DMS 273 treated with DMSO at 0.1 percent for 48 hours (cell line): ENCODE measurements around the gene PAPSS2.
"Not testable (repeated sequence)": the region's sequence is repeated elsewhere in the genome, so short reads cannot be mapped to it uniquely, and the experiment has no call there.

Experiments used
- DNase-seq: peaks from one replicate; lab custom pipeline; 2025; lab: John Stamatoyannopoulos, UW

PAPSS2 gene

DNA sequence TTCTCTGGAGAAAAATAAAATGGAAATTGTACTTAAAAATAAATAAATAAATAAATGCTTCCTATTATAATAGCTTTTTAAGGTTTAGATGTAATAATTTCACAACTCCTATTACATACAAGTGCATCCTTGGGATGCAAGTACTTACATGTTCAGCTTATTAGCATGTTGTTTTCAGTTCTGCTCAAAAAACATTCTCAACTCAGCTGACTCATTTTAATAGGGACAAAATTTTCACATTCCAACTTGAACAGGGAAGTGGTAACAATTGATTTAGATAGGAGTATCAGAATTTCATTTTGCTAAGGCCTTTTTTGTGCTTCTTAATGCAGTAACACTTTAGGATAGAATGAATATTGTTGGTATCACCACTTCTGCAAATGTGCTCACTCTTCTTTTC lies 16.7 kb upstream of the PAPSS2 start:
- no peak for DNase-seq

DNA sequence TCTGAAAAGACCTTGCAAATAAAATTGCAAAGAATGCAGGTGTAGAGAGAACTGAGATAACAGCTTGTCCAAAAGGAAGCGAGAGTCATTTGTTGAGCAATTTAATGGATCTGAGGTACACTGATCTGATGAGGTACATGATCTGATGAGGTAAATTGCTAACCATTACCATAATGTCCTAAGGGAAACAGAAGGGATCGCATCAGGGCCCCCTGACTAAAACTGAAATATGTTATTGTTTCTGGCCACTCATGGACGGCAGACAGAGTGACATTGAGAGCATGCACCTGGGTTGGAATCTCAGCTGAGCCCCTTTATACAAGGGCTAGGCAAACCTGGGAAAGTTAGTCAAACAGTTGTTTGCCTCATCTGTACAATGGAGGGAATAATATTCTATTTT lies 15.8 kb upstream of the PAPSS2 start:
- no peak for DNase-seq

DNA sequence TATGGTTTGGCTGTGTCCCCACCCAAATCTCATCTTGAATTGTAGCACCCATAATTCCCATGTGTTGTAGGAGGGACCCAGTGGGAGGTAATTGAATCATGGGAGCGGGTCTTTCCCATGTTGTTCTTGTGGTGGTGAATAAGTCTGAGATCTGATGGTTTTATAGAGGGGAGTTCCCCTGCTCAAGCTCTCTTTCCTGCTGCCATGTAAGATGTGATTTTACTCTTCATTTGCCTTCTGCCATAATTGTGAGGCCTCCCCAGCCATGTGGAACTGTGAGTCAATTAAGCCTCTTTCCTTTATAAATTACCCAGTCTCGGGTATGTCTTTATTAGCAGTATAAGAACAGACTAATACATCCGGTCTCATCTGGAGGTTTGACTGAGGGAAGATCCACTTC lies 15.2 kb upstream of the PAPSS2 start:
- DNase-seq = not testable (repeated sequence)

DNA sequence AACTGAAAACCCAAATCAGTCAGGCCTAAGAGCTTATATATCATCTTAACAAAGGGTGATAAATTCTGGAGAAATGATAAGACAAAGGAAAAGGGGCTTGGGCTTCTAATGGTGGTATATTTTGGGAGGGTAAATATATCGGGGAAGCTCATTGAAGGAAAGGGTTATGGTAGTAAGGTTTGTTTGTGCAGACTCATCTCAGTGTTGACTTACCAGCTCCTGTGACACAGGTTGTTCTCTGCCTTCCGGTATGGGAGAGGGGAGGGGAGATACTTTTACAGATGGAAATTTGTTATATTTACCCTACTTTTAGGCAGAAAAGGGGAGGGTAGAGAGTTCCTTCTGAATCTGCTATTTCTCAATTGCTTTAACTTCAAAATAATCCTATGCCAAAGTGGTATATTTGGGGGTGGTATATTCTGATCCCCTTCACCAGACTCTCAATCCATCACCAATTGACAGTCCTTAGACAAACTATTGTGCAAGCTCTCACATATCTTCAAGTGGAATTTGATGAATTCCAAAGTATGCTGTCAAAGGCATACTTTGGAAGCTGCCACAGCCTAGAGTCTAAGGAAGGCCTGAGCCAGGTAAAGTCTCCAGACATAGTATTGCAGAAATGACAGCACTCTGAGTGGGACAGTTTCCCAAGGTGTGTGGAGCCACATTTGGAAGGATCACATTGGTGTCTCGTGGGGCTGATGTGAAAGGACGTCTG lies 13.3 kb upstream of the PAPSS2 start:
- no peak for DNase-seq

DNA sequence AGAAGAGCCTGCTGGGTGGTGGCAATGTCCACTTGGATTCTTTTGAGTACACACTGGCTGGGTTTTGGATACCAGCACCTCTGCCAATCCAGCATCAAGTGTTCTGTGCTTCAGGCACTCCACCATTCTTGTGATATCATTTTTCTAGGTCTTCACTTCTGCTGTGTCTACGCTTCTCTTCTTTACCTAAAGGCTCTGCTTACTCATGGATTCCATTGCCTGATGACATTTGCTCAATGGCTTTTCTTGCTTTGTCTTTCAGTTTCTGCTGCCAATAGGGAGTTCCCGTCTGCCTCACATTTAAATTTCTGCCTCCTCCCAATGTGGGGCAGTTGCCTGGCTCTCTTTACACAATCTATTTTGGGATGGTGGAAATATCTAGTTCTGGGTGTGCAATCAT lies 12.7 kb upstream of the PAPSS2 start:
- DNase-seq = no peak

DNA sequence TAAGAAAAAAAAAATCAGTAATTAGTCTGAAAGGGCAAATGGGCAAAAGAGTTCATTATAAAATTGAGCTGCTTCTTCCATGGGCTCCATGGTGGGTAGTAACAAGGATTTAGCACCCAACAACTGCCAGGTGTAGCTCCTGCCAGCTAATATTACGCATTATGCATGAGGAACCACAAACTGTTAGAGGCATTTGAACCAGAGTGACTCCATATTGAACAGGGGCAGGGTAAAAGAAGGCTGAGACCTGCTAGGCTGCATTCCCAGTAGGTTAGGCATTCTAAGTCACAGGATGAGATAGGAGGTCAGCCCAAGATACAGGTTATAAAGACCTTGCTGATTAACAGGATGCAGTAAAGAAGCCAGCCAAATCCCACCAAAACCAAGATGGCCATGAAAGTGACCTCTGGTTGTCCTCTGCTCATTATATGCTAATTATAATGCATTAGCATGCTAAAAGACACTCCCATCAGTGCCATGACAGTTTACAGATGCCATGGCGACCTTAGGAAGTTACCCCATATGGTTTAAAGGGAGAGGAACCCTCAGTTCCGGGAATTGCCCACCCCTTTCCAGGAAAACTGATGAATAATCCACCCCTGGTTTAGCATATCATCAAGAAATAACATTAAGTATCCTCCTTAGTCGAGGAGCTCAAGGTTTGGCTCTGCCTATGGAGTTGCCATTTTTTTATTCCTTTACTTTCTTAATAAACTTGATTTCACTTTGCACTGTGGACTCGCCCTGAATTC lies 8.7 kb upstream of the PAPSS2 start:
- DNase-seq = no peak

DNA sequence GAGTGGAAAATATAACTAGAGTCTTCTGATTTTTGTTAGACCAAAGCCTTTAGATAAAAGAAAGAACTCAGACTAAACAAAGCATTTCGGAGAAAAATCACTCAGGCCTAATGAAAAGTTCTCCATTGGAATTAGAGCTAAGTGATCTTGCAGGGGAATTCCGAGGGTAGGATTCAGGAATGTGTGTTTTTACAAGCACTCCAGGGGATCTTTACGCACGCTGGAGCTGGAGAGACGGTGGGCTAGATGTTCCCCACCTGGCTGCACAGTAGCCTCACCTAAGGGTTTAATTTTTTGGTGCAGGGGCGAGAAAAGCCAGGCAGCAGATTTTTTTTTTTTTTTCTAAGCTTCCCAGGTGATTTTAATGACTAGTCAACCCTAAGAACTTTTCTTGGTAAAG lies 7.9 kb upstream of the PAPSS2 start:
- DNase-seq = no peak

DNA sequence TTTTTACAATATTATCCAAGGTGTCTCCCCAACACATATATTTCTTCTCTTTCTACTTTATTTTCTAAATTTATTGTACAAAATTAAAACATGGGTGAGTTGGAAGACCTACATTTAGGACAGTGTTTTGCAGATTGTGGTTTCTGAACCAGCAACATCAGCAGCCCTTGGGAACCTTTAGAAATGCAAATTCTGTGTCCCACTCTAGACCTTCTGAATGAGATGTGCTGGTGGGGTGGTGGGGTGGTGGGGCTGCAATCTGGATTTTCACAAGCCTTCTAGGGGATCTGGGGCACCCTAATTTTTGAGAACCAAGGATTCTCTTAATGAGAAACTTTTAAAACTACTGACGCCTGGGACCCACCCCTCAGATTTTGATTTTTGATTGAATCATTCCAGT lies 7.4 kb upstream of the PAPSS2 start:
- DNase-seq = no peak

DNA sequence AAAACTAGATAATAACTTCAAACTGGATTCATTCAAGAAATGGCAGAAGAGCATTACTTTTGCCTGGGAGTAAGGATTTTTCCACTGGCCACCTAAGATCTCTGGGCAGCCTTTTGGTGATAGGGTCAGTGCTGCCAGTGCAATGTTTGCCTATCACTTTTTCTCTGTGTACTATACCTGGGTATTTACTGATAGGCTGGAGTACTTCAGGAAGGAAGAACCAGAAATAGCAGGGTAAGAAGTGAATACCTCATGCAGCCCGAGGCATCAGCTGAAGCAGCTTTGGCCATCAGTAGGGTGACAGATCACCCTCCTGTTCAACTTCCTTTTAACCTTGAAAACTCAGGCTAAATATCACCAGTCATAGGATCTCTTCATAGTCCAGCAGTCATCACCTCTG lies 5.5 kb upstream of the PAPSS2 start:
- no peak for DNase-seq

DNA sequence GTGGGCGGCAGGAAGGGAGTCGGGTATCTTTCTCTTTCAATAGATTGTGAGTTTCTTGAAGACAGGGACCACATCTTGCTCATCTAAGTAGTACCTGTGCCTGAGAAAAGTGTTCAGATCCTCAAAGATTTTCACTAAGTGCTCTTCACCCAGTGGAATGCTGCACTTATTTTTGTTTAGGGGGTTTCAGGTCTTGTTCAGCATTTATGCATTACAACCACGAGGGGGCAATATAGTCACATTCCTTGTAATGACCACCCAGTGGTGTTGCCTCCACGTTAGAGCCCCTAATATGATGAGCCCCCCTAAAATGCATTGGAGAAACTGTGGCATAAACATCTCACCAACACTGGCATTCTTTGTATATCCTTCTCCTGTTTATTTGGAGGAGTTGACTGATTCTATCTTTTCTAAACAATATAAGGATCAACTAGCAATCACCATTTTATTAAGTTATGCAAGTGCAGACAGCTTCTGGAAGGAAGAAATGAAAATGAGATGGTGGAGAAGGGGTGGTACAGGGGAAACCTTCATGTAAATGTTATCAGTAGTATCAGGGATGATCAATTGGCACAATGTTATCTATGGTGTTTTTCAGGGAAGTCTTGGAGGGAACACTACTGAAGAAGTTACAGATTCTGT lies 3.1 kb upstream of the PAPSS2 start:
- no peak for DNase-seq

DNA sequence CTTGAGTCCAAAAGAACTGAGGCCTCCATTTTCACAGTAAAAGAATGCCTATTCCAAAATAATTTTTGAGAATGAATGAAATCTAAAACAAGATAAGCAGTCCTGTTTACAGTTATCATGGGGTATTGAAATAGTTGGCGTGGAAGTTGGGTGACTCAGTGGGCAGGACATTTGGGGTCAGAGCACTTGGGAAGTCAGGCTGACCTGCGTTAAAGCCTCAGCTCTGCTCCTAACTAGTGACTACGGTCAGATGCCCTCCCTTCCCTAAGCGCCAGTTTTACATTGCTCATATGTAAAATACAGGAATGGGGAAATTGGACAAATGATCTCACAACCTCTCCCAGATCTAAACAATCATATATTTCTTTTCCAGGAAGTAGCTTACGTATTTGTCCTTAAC lies 2.3 kb upstream of the PAPSS2 start:
- DNase-seq = no peak

DNA sequence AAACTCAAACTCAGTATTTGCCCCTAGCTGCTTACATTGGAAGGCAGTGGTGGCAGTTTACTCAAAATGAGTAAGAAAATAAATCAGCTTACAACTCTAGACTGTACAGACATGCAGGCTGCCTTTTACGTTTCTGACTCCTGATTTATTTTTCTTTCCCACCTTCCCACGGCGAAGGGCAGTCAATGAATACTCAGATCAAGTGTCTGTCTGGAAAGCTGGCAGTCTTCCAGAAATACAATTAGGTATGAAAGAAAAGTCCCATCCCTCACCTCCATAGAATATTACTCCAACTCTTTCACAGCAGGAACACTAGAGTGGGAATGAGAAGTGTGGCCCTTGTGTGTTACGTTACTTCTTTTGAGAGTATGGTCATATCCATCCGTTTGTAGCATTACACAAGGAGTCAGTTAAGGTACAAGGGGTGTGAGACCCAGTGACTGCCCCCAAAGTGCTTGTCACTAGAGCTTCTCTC lies 1.3 kb upstream of the PAPSS2 start:
- no peak for DNase-seq

DNA sequence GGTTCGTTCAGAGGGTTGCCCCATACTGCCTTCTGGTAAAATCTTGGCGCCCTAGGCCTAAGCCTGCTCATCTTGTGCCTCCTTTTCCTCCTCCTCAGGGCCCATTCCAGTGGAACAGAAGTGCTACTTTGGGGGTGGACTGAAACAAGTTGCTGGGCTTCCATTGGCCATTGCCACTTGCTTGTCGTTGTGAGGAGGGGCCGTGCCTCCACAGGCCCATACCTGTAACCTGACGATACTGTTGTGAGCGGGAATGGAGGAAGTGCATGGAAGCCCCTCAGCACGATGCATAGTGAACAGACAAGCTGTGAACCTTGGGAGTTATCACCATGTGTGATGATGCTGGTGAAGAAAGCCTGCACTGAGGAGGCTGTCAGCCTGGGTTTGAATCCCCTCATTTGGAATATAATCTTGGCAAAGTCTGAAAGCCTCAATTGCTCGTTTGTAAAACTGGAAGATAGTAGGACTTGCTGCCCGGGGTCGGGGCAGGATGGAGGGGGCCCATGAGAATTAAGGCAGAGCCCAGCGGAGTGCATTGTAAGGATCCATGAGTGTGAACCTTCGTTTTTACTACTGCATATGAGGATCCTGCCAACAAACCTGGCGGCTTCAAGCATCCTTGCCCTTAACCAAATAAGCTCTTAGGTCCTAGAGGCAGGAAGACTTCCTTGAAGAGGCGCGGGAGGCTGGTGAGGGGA lies 671 bp upstream of the PAPSS2 start:
- DNase-seq = no peak

DNA sequence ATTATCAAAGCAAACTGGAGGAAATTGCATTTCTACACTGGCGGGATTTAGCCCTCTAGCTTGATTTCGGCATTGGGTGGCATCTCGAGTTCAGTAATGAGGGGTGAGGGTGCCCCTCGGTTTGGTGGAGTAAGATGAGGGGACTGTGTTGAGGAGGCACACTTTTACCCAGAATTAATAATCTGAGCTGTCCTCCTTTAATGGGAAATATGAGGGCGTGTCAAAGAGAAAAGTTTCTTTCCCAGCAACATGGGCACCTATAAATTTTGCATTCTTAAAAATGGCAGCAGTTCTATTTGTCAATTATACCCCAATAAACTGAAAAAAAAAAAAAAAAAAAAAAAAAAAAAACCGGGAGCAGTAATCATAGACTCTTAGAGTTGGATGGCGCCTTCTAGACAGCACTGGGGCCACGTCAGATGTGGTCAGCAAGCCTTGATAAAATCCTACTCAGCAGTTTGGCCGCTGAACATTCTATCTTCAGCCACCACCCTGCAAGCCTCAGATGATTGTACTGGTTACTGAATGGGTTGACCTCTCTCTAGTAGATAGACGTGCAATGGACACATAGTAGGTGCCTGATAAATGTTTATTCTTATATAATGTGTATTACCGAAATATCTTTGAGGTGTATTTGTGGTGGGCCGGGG lies 931 bp downstream of the PAPSS2 start:
- DNase-seq = no peak

DNA sequence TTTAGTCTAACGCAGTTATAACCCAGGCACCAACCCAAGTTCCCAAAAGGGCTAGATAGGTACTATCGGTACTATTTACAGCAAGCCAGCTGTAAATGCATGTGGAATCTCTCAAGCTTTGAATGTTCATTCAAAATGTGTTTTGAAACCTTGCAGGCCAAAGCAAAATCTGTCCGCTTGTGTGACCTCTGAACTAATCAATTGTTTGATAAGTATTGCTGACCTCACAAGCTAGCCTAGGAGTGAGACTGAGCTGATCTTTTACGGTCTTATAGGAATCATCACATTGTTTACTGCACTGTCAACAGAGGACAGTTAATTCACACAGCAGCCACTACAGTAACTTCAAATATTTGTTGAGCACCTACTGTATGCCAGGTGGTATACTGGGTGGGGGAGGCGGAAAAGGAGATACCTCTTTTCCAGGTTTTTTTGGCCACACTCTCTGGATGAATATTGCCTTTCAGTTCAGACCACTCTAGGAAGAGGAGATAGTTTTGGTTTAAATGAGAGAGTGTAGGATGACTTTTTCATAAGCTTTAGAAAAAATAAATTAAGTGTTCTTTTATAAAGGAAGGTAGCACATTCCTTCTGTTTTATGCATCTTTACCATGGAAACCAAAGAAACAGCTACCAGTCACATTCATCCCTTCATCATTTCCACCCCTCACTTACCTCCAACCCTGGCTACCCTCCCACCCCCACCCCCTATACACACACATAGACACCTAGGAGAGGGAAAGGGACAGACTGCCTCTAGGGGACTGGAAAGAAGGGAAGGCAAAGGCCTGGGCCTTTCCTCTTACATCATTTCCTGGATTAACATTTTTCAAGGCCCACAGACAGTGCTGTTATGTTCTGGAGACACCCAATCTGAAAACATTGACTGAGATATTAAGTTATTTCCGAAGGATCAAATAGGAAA lies 2.4 kb downstream of the PAPSS2 start:
- DNase-seq = no peak

DNA sequence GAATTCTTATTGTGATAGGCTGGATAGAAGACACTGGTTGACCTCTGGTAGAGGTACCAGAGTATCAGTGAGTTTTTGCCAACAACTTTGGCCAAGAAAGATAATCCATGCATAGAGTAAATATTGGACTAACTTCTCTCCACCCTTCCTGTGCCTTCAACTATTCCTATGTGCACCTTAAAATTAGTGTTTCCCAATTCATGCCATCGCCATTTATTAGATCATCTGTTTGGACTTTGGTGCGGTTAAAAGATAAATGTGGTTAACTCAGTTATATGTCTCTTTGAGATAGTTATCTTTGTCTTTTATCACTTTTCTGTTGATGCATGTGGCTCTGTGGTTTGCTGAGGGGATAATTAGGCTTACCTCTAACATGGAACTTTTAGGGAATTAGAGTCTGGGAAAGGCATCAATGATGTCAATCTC lies 4.6 kb downstream of the PAPSS2 start:
- DNase-seq = no peak

DNA sequence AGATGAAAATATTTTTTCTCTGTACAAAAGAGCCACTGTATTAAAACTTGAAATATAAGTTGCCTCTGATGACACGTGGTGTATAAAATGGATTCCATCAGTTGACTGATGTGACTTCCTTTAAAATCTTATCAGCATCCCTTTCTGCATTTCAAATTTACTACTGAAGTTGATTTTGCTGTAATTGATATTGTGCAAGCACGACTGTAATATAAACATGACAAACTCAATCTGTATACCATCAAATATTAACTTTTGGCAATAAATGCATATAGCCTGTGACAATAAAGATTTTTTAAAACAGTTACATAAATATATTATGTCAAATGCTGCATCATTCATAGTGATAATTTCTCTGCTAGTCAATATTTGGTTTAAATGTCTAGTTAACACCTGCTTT lies 7.8 kb downstream of the PAPSS2 start:
- no peak for DNase-seq

DNA sequence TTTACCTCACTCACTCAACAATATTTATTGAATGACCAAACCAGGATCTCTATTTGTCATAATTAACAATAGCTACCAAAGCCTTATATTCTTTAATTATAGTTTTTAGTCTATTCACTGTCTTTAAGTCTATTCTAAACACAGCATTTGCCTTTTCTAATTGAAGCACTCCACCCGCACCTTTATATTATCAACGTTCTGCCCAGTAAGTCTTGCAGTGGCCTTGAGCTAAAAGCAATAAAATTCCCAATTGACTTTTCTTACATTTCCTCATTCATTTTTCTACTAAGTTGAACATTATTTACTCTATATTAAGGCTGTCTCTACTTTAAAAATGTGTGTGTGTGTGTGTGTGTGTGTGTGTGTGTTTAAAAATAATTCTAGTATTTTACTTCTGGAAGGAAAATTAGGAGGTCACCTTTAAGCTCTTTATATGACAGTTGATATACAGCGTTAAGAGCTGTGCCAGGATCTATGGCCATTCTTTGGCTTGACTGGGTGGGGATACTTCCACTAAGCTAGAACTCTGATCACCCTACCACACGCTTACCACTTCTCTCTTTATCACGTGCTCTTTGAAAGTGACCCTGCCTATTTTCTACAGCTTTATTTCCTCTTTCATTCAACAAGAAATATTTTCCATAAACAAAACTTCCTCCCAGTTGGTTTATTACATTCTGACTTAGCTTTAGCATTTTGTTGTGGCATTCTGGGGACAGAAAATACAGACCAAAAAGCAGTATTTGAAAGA lies 8.8 kb downstream of the PAPSS2 start:
- DNase-seq = no peak

DNA sequence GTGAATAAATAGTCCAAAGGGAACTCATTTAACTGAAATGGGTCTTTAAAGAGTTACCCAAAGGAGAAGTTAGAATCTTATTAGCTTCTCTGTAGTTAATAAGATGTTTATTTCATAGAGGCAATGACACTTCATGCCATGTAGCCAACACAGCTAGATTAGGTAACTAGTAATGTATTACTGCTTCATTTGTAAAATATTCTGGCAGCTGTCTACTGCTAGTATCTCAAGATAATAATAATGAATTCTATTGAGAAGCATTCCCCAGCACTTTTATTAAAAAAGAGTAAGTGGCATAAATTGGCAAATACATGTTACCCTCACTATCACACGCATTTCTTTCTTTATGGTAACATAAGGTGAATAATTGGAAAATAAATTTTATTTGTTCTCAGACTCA lies 10.1 kb downstream of the PAPSS2 start:
- DNase-seq = no peak

DNA sequence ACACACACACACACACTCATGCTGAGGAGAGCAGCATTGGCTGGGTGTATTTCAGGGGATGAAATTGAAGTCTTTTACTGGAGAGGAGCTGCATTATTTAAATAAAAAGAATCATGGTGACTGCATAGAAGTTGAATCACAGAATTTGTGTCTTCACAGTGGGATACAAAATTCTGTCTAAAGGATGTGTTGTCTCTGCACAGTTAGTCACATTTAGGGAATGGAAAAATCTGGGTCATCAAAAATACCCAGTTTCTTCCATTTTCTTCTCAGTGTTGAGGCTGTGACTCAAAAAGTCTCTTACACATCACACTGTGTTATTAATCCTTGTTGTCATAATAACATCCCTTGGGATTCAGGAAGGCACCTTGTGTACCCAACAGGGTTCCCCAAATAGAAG lies 10.9 kb downstream of the PAPSS2 start:
- DNase-seq = no peak
